COLO829 (cell line): ENCODE measurements around the gene MZT2A.
"Not testable (repeated sequence)": the region's sequence is repeated elsewhere in the genome, so short reads cannot be mapped to it uniquely, and the experiment has no call there.

ENCODE experiments used
- DNase-seq: peaks from one replicate; pipeline ENCODE4 v3.0.0; 2012; ENCODE audit warnings: low spot score

Gene MZT2A

DNA sequence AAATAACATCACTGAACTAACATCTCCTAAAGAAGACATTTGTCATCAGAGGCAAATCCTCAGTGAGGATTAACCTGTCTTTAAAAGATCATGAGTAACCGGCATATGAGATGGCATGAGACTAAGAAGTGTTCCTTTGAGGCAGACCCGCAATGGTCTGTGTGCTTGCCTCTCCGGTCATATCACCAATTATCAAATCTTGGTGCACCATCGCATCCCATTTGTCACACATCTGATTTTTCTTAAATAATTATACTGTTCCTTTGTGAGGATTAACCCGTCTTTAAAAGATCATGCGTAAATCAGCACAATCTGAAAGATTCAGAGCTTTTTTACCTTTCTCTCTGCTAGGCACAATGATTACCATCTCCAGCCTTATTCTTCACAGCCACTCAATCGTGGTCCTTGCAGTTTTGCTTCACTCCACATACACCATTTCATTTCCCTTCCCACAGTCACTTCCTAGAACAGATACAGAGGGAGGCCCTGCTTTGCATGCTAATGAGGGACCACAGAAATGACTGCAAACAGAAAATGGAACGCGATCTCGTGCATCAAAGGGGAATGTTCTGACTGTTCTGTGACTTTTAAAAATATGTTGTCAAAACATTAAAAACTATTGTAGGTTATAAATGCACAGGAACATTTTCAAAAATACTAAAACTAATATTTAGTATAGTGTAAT, 40.8 kb downstream of the MZT2A start:
- DNase-seq: not testable (repeated sequence)

DNA sequence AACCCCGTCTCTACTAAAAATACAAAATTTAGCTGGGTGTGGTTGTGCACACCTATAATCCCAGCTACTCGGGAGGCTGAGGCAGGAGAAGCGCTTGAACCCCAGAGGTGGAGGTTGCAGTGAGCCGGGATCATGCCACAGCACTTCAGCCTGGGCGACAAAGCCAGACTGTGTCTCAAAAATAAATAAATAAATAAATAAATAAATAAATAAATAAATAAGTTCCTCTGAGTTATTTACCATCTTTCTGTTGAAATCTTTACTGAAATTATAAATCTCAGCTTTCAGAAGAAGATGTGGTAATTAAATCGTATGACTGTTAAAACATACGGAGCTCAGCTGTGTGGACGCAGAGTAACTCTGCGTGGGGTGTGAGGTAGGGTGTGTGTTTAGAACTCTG, 44.2 kb downstream of the MZT2A start:
- DNase-seq: not testable (repeated sequence)

DNA sequence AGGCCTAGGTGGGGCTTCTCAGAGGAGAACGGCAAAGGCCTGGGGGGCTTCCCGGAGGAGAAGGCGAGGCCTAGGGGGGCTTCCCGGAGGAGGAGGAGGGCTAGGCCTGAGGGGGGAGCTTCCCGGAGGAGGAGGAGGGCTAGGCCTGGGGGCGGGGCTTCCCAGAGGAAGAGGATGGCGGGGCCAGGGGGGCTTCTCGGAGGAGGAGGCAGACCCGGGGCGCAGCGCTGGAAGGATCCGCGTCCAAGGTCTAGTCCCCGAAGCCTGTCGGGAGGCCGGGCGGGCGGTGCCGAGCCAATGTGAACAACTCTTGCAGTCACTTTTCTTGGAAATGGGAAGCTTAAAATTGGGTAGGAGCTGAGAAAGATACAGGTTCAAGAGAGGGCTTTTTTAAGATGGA, 46.3 kb downstream of the MZT2A start:
- DNase-seq: no peak

DNA sequence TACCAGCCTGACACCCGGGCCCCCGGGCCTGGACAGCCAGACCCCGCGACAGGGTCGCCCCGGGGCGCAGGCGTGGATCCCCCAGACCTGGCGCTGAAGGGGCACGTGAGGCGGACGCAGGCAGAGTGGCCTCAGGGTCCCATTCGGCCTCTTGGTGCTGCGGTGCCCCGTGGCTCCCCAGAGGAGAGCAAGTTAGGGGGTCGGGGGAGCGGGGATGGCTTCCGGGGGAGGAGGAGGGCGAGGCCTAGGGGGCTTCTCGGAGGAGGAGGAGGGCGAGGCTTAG, 46.7 kb downstream of the MZT2A start:
- not testable (repeated sequence) for DNase-seq

DNA sequence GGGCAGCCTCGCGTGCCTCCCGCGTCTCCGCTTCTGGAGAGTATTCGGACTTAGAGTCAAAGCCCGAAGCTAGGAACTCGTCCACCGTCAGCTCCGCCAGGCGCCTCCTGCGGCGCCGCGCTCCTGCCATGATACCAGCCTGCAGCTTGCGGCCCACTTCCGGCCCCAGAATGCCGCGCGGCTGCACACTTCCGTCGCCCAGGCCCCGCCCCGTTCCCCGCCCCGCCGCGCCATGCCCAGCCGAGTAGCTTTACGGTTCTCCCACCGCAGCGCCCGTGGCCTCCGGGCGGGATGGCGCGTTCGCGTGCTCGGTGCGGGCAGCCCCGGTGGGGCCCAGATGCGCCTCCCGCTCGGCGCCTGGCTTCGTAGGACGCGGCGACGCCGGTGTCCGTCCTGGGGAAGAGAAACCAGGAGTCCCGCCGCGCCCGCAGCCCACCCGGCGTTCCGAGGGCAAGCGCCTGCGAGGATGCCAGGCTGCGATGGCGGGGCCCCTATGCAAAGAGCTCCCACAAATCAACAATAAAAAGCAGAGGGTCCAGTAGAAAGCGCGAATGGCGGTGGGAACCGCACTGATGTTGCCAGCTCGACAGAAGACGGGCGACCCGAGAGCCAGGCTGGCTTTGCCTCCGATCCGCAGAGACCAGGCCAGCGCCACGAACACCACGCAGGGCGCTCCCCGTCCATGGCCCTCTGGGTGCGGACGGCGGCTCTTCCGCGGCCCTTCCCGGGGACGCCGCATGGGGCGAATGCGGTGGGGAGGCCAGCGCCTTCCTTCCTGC, 47.3 kb downstream of the MZT2A start:
- DNase-seq: not testable (repeated sequence)

DNA sequence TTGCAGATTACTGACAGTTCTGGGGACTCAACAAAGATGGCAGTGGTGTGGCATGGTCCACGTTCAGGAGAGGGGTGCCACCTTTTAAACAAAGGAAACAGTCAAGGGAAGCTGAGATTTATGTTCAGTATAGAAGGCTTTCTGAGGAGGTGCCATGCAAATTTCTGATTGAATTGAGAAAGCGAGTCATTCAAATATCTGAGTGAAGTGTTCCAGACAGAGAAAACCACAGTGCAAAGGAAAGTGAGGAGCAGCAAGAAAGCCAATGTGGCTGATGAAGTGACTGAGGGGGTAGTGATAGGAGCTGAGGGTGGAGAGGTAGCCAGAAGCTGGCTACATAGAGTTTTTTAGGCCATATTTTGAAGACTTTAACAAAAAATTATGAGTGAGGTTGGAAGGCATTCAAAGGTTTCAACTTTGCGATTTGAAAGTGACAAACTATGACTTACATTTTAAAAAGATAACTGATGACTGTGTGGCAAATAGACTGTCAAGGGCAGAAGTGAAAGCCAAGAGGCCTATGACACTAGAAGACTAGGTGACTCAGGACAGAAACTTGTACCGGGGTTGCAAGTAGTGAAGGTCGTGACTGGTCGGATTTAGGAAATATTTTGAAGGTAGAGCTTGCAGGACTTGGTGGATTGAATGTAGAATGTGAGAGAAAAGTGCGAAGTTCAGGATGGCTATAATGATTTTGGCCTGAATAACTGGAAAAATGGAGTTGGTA, 51.3 kb downstream of the MZT2A start:
- DNase-seq: not testable (repeated sequence)
